K562 (cell line): ENCODE results near the gene PPM1D. TPM values are rescaled to one million over a fixed set of nuclear protein-coding genes. Genes with fewer than 3 reads are reported as not detected.

Experiments
- ATAC-seq: fragments of 200-7000 bp; cut with Tn5 transposase; 3 replicates; pipeline ENCODE4 v1.9.1; 2020; ENCODE audit warnings: moderate library complexity
- BruUV-seq: library from RNA; stranded (reverse); fragments of 400-500 nt; replicated peaks from 2 replicates; lab custom pipeline; 2021; lab: Mats Ljungman, UMichigan
- CTCF ChIA-PET: fragments of 300-600 bp; formaldehyde crosslinking; extraction: SDS; loops from one replicate; lab custom pipeline; 2021; ENCODE audit warnings: low intra/inter-chr PET ratio; lab: Yijun Ruan, JAX
- POLR2A ChIA-PET: fragments of 300-600, 350-650 bp; sonication (Branson Sonifier 250); formaldehyde crosslinking; extraction: SDS; loops from one replicate; lab custom pipeline; 2021; ENCODE audit warnings: antibody characterized with exemption, inconsistent platforms; lab: Yijun Ruan, JAX
- DNase-seq, 4 experiments: peaks; one replicate each; pipeline versions ENCODE4 v3.0.0 to v3.0.0-alpha.2; 2011 to 2018; ENCODE audit warnings: low spot score in 3 of 4, mixed read lengths in 3 of 4; ENCODE audit errors: extremely low read depth in 1 of 4
- FAIRE-seq: peaks from 2 replicates; lab custom pipeline; 2011; peaks lifted over from hg19 to GRCh38; lab: Jason Lieb, UNC
- H2AFZ ChIP-seq: 2 replicates; pipeline ENCODE4 v1.6.0; 2011; ENCODE audit warnings: low read depth, low read length, control low read depth, inconsistent platforms
- H3K27ac ChIP-seq: fragments of 200-600 bp; 3 replicates; pipeline ENCODE4 v1.8.0; 2011; ENCODE audit warnings: low read depth, mild to moderate bottlenecking, control low read depth, inconsistent platforms, low read length, moderate library complexity, mixed read lengths; ENCODE audit errors: extremely low read depth
- H3K27me3 ChIP-seq, 2 experiments: fragments of 300-600 bp in 1 of 2; 2 replicates in 1 of 2; 3 replicates in 1 of 2; pipeline versions ENCODE4 v1.6.0 to v1.8.0; 2011; ENCODE audit warnings: inconsistent platforms in 2 of 2, low read length in 2 of 2, mild to moderate bottlenecking in 1 of 2, mixed read lengths in 1 of 2, moderate library complexity in 1 of 2; ENCODE audit not compliant: control insufficient read depth in 2 of 2, insufficient read depth in 2 of 2
- H3K36me3 ChIP-seq: fragments of 300-600 bp; 3 replicates; pipeline ENCODE4 v1.8.0; 2011; ENCODE audit warnings: mild to moderate bottlenecking, low read length, inconsistent platforms; ENCODE audit not compliant: control insufficient read depth, insufficient read depth
- H3K4me1 ChIP-seq, 2 experiments: fragments of 200-600 bp in 1 of 2; replicated peaks in 1 of 2; 2 replicates in 1 of 2; 3 replicates in 1 of 2; pipeline versions ENCODE4 v1.5.1 to v1.8.0; 2011; ENCODE audit warnings: inconsistent platforms in 2 of 2, low read length in 2 of 2, mild to moderate bottlenecking in 1 of 2, mixed read lengths in 1 of 2, moderate library complexity in 1 of 2; ENCODE audit not compliant: control insufficient read depth in 2 of 2, insufficient read depth in 2 of 2
- H3K4me2 ChIP-seq: 2 replicates; pipeline ENCODE4 v1.6.1; 2011; ENCODE audit warnings: low read length, control low read depth, inconsistent platforms, mixed read lengths; ENCODE audit not compliant: insufficient read depth
- H3K4me3 ChIP-seq: fragments of 200-600 bp; sonication (generic), shearing (Covaris generic); 2 replicates; pipeline ENCODE4 v1.5.1; 2016; ENCODE audit warnings: control low read depth, inconsistent platforms
- H3K79me2 ChIP-seq: fragments of 200-600 bp; 3 replicates; pipeline ENCODE4 v1.8.0; 2011; ENCODE audit warnings: low read length, inconsistent platforms; ENCODE audit not compliant: control insufficient read depth, insufficient read depth
- H3K9ac ChIP-seq, 2 experiments: 2 replicates each; pipeline versions ENCODE4 v1.6.0 to v1.6.1; 2011; ENCODE audit warnings: low read depth in 2 of 2, low read length in 2 of 2, control low read depth in 1 of 2, inconsistent platforms in 1 of 2, mild to moderate bottlenecking in 1 of 2, mixed read lengths in 1 of 2; ENCODE audit not compliant: insufficient read depth in 1 of 2
- H3K9me1 ChIP-seq: one replicate; pipeline ENCODE4 v1.6.0; 2011; ENCODE audit warnings: inconsistent platforms, mild to moderate bottlenecking, low read length, moderate library complexity; ENCODE audit not compliant: control insufficient read depth, insufficient read depth
- H3K9me3 ChIP-seq: replicated peaks from 2 replicates; pipeline ENCODE4 v1.5.1; 2011; ENCODE audit warnings: low read depth, low read length, inconsistent platforms; ENCODE audit not compliant: control insufficient read depth, insufficient read depth
- H4K20me1 ChIP-seq: replicated peaks from 2 replicates; pipeline ENCODE4 v1.6.1; 2011; ENCODE audit warnings: low read length, inconsistent platforms, mixed read lengths; ENCODE audit not compliant: control insufficient read depth, insufficient read depth
- NELFE ChIP-seq: IDR thresholded peaks from 2 replicates; pipeline ENCODE4 v1.6.1; 2011; ENCODE audit warnings: mild to moderate bottlenecking; ENCODE audit not compliant: insufficient read depth, insufficient read length
- SAFB2 ChIP-seq: fragments of 200-400 bp; formaldehyde crosslinking; IDR thresholded peaks from 2 replicates; pipeline ENCODE4 v1.6.1; 2018; ENCODE audit warnings: borderline replicate concordance, low read length, low read depth, moderate library complexity; ENCODE audit not compliant: severe bottlenecking
- WGBS: fragments of 100-300 bp; shearing (Covaris generic); methylation state at CpG from one replicate; pipeline ENCODE4 v1.1.6; 2016; ENCODE audit warnings: low coverage, mixed read lengths; ENCODE audit not compliant: insufficient coverage; ENCODE audit errors: missing lambda C conversion rate; 5-methylcytosine and 5-hydroxymethylcytosine counted together
- in situ Hi-C: fragments of 300-500 bp; cut with MboI; formaldehyde crosslinking; loops from 4 replicates; pipeline ENCODE4 v1.15.0; 2018; ENCODE audit warnings: inconsistent platforms, mixed read lengths
- intact Hi-C: fragments of 100-400 bp; cut with micrococcal nuclease; formaldehyde crosslinking; loops from 2 replicates; pipeline ENCODE4 v1.14.2; 2022
- polyA plus RNA-seq, 8 experiments: library from polyadenylated mRNA; depleted of rRNA in 4 of 8; stranded (reverse) in 5 of 8; unstranded in 3 of 8; fragments of >200 nt; fragmentation: Nextera tagmentation in 2 of 8; fragmentation: Illumina TruSeq in 1 of 8; extraction: Ambion mirVana in 2 of 8; extraction: Trizol in 1 of 8; gene quantifications; 2 replicates each; pipeline versions ENCODE4 v1.2.1 to v1.2.3, GENCODE V29; 2011 to 2014; ENCODE audit warnings: inconsistent platforms in 1 of 8, missing spikeins in 1 of 8
- total RNA-seq, 7 experiments: library from RNA; depleted of rRNA in 6 of 7; stranded (reverse); fragments of >200 nt in 6 of 7; fragmentation: Illumina TruSeq in 2 of 7; extraction: Trizol in 2 of 7; gene quantifications; 2 replicates each; pipeline versions ENCODE4 v1.2.1 to v1.2.3, GENCODE V29; 2011 to 2021; ENCODE audit warnings: low replicate concordance in 1 of 7
- TF ChIP-seq, protein P1 (sequence below), 3 experiments: fragments of 200-800 bp in 1 of 3; fragments of 250-450 bp in 1 of 3; fragments of 450-650 bp in 1 of 3; sonication (Bioruptor Pico) in 1 of 3; sonication (Bioruptor generic) in 1 of 3; formaldehyde crosslinking in 1 of 3; IDR thresholded peaks; 2 replicates each; pipeline versions ENCODE4 v1.6.1 to v1.8.0; 2016 to 2022; ENCODE audit warnings: mild to moderate bottlenecking in 2 of 3, missing genetic modification characterization in 2 of 3, missing compliant biosample characterization in 1 of 3, moderate library complexity in 1 of 3

The PPM1D gene
- total and polyA plus RNA-seq, 9 of the 15 experiments (the other 6 are each of a cell fraction or from before 2014, with no cell fraction given): 2.1 to 19.0 (median 7.8) TPM

DNA sequence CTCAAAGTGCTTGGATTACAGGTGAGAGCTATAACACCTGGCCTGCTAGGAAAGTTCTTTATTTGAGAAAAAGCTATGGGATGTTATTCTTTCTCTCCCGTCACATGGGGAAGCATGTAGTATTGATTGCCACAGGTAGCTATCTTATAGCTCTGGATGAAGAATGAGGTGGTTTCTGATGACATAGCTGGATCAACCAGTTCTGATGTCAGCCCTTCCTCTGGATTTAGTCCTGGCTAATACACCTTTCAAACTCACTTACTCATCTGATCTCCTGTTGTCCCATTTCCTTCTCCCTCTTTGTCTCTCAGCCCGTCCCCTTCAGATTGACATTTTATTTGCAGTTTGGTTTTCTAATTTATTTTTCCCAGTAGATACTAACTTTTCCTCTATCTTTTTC, 14.1 kb upstream of the PPM1D start:
- Histone ChIP-seq H3K4me2 (no peak overlapping the region), H3K4me3 (no peak overlapping the region), H2AFZ (no peak overlapping the region), H3K79me2 (no peaks in the 10 kb centered on the region), H3K9me1 (no peaks in the 10 kb centered on the region), H3K9ac (no peak overlapping the region), H3K27me3 (no peaks in the 10 kb centered on the region), H3K4me1 (no peaks in the 10 kb centered on the region), H3K27ac (no peak overlapping the region), H3K36me3 (no peaks in the 10 kb centered on the region), H3K9me3 (no peaks in the 10 kb centered on the region), H4K20me1 (no peaks in the 10 kb centered on the region)
- TF ChIP-seq, protein P1, sequence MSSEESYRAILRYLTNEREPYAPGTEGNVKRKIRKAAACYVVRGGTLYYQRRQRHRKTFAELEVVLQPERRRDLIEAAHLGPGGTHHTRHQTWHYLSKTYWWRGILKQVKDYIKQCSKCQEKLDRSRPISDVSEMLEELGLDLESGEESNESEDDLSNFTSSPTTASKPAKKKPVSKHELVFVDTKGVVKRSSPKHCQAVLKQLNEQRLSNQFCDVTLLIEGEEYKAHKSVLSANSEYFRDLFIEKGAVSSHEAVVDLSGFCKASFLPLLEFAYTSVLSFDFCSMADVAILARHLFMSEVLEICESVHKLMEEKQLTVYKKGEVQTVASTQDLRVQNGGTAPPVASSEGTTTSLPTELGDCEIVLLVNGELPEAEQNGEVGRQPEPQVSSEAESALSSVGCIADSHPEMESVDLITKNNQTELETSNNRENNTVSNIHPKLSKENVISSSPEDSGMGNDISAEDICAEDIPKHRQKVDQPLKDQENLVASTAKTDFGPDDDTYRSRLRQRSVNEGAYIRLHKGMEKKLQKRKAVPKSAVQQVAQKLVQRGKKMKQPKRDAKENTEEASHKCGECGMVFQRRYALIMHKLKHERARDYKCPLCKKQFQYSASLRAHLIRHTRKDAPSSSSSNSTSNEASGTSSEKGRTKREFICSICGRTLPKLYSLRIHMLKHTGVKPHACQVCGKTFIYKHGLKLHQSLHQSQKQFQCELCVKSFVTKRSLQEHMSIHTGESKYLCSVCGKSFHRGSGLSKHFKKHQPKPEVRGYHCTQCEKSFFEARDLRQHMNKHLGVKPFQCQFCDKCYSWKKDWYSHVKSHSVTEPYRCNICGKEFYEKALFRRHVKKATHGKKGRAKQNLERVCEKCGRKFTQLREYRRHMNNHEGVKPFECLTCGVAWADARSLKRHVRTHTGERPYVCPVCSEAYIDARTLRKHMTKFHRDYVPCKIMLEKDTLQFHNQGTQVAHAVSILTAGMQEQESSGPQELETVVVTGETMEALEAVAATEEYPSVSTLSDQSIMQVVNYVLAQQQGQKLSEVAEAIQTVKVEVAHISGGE (CRISPR knock-in tag; IDR thresholded peaks at IDR 0.05): 0 out of 6 replicates have a peak, but pooled peaks of 1 of the 3 experiments have one; percentile 5
- TF ChIP-seq SAFB2: no peak
- no peak for TF ChIP-seq NELFE
- no peak for ATAC-seq
- ChIA-PET POLR2A (interaction anchor here (0.8 kb wide), 1 partner anchor 9 kb away, joined by 3 read pairs; no protein-coding TSS in a partner anchor), CTCF (no interaction called here)
- WGBS: 13% methylated on average over 2 of the region's 2 CpGs
- FAIRE-seq: no peak
- DNase-seq: no peak
- intact Hi-C loops (no loop called here), in situ Hi-C loops (no loop called here)
- no TSS peak for BruUV-seq
